ENCODE measurements around the gene MIA2.

Gene MIA2

GRCh38 chr14:39320318-39320717, 86.6 kb downstream of the MIA2 start:
- TF ChIP-seq, protein P1, sequence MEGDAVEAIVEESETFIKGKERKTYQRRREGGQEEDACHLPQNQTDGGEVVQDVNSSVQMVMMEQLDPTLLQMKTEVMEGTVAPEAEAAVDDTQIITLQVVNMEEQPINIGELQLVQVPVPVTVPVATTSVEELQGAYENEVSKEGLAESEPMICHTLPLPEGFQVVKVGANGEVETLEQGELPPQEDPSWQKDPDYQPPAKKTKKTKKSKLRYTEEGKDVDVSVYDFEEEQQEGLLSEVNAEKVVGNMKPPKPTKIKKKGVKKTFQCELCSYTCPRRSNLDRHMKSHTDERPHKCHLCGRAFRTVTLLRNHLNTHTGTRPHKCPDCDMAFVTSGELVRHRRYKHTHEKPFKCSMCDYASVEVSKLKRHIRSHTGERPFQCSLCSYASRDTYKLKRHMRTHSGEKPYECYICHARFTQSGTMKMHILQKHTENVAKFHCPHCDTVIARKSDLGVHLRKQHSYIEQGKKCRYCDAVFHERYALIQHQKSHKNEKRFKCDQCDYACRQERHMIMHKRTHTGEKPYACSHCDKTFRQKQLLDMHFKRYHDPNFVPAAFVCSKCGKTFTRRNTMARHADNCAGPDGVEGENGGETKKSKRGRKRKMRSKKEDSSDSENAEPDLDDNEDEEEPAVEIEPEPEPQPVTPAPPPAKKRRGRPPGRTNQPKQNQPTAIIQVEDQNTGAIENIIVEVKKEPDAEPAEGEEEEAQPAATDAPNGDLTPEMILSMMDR (IDR thresholded peaks at IDR 0.05), result no peak

DNA sequence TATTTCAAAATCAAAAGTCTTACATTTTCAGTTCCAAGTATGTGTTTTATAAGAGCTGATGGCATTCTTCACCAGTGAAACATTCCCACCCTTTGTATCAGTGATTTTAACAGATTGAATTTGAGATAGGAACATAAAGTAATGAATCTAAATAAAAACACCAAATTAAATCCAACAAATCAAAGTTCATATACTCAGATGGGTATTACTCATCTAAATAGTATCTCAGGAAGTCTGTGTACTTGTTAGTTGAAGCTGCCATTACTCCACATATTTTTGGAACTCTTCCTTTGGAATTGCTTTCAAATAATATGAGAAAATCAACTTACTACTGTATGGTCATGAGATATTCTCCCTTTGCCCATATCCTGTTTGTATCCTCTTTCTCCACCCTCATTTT, 89.1 kb downstream of the MIA2 start:
- TF ChIP-seq, protein P1 (IDR thresholded peaks at IDR 0.05), result no peak

DNA sequence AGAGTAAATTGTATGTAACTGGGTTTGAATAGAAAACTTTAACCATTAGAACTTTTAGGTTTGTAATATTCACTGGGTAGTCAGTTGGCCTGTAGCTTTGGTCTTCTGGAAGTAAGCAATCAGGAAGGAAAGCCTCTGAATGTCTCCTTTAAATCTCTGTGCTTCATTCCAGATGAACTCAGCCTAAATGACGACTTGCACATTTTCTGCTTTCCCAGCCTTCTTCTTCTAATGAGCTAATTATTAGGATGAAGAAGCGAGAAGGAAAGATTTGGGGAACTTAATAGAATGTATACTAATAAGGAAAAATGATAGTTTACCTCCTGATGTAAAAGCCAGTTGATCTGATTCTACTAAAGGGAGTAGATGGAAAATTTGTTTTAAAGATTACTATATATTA, 90.4 kb downstream of the MIA2 start:
- TF ChIP-seq, protein P1 (IDR thresholded peaks at IDR 0.05), result no peak

DNA sequence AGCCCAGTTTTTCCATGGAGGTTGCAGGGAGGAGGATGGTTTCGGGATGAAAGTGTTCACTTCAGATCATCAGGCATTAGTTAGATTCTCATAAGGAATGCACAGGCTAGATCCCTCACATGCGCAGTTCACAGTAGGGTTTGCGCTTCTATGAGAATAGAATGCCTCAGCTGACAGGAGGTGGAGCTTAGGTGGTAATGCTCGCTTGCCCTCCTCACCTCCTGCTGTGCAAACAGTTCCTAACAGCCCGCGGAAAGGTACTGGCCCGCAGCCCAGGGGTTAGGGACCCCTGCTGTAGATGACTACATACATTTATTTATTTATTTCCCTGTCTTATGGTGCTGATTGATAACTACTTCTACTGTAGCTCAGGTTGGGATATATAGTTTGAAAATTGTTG, 105.3 kb downstream of the MIA2 start:
- TF ChIP-seq, protein P1 (IDR thresholded peaks at IDR 0.05), result no peak

- TF ChIP-seq, protein P1 (IDR thresholded peaks at IDR 0.05), result no peak
These were observed 109.1 kb downstream of the MIA2 start for GRCh38 chr14:39342768-39343167.

DNA sequence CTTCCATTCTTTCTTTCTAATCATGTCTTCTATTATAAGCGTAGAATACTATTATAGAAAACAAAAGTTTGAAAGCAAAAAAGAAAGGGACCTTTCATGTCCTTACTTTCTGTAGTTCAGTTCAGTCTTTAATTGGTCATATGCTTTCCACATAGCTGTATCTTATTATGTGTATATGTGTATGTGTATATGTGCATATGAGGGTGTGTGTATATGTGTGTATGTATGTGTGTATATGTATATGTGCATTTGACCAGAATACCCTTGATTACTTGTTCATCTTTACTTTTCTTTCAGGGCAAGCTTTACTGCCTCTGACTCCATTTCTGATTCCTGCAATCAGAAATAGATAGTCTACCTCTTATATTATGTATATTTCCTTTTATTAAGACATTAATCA, 109.9 kb downstream of the MIA2 start:
- TF ChIP-seq, protein P1 (IDR thresholded peaks at IDR 0.05), result no peak

DNA sequence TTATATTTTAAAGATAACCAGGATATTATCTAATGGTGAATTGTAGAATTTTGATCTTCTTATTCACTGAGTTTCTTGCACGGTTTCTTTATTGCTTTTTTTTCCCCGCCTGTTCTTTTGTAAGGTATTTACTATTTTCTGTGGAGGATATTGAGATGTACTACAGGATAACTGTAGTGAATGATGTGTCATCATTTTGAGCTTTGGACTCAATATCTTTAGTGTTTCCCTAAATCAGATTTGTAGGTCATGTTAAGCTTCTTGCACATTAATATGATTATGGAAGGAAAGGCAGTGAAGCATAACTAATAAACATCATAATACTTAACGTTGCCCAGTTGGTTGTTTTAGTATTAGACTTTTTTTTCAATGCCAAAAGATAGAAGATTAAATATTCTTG, 117.2 kb downstream of the MIA2 start:
- TF ChIP-seq, protein P1 (IDR thresholded peaks at IDR 0.05), result no peak

DNA sequence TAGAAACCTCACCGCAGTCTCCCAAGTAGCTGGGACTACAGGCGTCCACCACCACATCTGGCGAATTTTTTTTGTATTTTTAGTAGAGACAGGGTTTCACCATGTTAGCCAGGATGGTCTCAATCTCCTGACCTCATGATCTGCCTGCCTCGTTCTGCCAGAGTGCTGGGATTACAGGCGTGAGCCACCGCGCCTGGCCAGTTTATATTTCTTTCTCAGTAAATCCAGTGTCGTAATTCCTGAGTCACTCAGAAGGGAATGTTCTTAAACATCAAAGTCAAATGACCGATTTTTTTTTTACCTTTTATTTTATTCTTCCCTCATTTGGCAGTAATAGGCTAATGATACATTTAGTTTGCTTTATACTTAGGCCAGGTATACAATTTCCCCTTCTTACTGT, 118.0 kb downstream of the MIA2 start:
- TF ChIP-seq, protein P1 (IDR thresholded peaks at IDR 0.05), result no peak
